ENCODE measurements around the gene CDCA8.

CDCA8 gene

DNA sequence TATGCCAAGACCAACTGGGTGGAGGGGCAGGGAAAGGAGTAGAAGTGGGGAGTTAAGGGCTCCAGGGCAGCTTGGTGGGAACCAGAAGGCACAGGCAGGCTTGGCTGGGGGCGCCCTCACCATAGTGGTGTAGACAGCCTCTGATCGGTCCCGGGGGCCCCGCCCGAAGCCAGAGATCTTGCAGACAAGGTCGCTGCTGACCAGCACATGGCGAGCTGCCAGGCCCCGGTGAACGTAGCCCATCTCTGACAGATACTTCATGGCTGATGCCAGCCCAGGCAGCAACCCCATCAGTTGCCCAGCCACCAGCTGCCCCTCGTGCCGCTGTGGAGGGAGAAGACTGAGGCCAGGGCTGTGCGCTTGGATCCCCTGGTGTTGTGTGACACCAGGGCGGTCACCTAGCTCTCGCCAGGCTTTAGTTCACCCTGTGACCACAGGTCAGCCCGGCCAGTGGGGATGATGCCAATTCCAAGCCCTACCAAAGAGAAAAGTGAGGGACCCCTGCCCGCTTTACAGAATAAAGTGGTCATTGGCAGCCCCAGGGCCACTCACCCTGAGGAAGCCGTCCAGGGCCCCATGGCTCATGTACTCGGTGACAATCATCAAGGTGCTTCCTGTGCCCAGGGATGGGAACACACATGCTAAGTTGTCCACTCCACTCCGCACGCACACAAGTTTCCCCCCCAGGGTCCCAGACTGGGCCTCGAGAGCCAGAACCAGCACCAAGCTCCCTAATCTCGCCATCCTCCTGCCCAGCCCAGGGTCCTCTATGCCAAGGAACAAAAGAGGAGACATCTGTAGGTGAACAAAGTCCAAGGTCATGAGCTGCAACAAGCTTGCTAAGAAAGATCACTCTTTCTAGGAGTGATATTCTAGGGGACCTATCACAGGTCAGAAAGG, 28.2 kb downstream of the CDCA8 start:
- no peak overlapping the region for H3K9ac ChIP-seq (ENCODE audit: low read depth in 1 of 2, low read length in 2 of 2)
- no peaks in the 10 kb centered on the region for H3K9me3 ChIP-seq (ENCODE audit: control insufficient read depth in 1 of 2, low read length in 2 of 2)
- no peaks in the 10 kb centered on the region for H3K27me3 ChIP-seq (ENCODE audit: control insufficient read depth in 1 of 2, insufficient read depth in 2 of 2, low read length in 2 of 2)
- H3K4me3 ChIP-seq (ENCODE audit: low read depth in 1 of 2, low read length in 2 of 2), result no peak overlapping the region
- H3K27ac ChIP-seq (ENCODE audit: low read depth, low read length), result no peak overlapping the region
- peaks cover 0 to 3% of the 10 kb centered on the region in 2 donors for H3K4me1 ChIP-seq (ENCODE audit: control insufficient read depth in 1 of 2, insufficient read depth in 2 of 2, low read length in 2 of 2)
- H3K36me3 ChIP-seq (ENCODE audit: control insufficient read depth in 1 of 2, insufficient read depth in 2 of 2, low read length in 2 of 2), result no peaks in the 10 kb centered on the region

- Histone ChIP-seq H3K9me3 (ENCODE audit: control insufficient read depth in 1 of 2, low read length in 2 of 2) (no peaks in the 10 kb centered on the region), H3K4me1 (ENCODE audit: control insufficient read depth in 1 of 2, insufficient read depth in 2 of 2, low read length in 2 of 2) (peaks cover 0 to 3% of the 10 kb centered on the region in 2 donors), H3K27me3 (ENCODE audit: control insufficient read depth in 1 of 2, insufficient read depth in 2 of 2, low read length in 2 of 2) (no peaks in the 10 kb centered on the region), H3K36me3 (ENCODE audit: control insufficient read depth in 1 of 2, insufficient read depth in 2 of 2, low read length in 2 of 2) (no peaks in the 10 kb centered on the region), H3K9ac (ENCODE audit: low read depth in 1 of 2, low read length in 2 of 2) (no peak overlapping the region), H3K4me3 (ENCODE audit: low read depth in 1 of 2, low read length in 2 of 2) (no peak overlapping the region), H3K27ac (ENCODE audit: low read depth, low read length) (no peak overlapping the region)
Observed at GRCh38 chr1:37721565-37721964, 29.2 kb downstream of the CDCA8 start.

DNA sequence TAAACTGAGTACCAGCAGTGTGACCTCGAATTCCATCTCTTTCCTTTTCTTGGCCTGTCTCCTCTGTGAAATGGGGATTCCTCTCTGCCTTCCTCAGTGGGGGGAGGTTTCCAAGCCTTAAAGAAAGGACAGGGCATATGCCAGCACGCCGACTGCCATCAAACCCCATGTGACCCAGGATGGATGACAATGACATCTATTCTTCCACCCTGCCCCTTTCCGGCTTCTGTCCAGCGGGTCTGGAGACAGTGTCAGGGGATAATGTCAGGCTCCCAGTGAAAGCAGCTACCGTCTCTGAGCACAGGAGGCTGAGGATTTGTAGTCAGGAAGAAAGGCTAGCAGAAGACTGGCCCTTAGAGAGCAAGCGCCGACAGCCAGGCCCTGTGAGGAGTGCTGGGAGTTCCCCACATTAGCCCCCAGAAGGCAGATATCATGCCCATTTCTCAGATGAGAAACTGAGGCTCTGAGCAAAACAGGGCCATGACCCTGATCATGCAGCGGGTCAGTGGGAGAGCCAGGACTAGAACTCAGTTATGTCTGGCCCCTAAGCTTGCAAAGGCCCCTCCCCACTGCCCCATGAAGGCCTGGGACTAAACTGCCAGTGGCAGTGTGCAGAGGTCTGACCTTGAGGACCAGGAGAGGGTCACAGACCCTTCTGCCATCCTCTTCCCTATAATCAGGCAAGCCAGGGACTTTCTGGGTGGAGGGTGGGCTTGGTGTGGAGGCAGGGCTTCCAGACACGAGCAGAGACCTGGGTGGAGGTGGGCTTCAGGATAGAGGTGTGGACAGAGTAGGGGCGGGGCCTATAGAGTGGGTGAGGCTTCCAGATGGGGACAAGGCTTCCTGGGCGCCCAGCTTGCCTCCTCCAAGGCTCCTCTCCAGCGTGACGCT, 30.1 kb downstream of the CDCA8 start:
- no peaks in the 10 kb centered on the region for H3K9me3 ChIP-seq (ENCODE audit: control insufficient read depth in 1 of 2, low read length in 2 of 2)
- H3K9ac ChIP-seq (ENCODE audit: low read depth in 1 of 2, low read length in 2 of 2), result no peak overlapping the region
- no peaks in the 10 kb centered on the region for H3K27me3 ChIP-seq (ENCODE audit: control insufficient read depth in 1 of 2, insufficient read depth in 2 of 2, low read length in 2 of 2)
- H3K36me3 ChIP-seq (ENCODE audit: control insufficient read depth in 1 of 2, insufficient read depth in 2 of 2, low read length in 2 of 2), result no peaks in the 10 kb centered on the region
- no peak overlapping the region for H3K27ac ChIP-seq (ENCODE audit: low read depth, low read length)
- peaks cover 0 to 3% of the 10 kb centered on the region in 2 donors for H3K4me1 ChIP-seq (ENCODE audit: control insufficient read depth in 1 of 2, insufficient read depth in 2 of 2, low read length in 2 of 2)
- no peak overlapping the region for H3K4me3 ChIP-seq (ENCODE audit: low read depth in 1 of 2, low read length in 2 of 2)

DNA sequence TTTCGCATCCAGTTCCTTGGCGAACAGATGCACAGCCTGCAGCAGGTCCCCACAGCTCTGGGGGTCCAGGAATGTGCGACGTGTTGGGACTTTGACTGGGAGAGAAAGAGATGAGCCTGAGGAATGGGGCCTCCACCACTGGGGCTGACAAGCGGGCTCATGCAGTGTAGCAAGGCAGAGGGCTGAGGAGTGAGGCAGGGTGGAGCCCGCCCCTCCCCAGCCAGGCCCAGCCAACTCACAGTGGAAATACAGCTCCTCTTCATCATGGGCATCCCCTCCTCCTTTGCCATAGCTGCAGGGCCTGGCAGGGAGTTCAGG, 30.7 kb downstream of the CDCA8 start:
- no peaks in the 10 kb centered on the region for H3K9me3 ChIP-seq (ENCODE audit: control insufficient read depth in 1 of 2, low read length in 2 of 2)
- peaks cover 0 to 3% of the 10 kb centered on the region in 2 donors for H3K4me1 ChIP-seq (ENCODE audit: control insufficient read depth in 1 of 2, insufficient read depth in 2 of 2, low read length in 2 of 2)
- no peaks in the 10 kb centered on the region for H3K36me3 ChIP-seq (ENCODE audit: control insufficient read depth in 1 of 2, insufficient read depth in 2 of 2, low read length in 2 of 2)
- no peaks in the 10 kb centered on the region for H3K27me3 ChIP-seq (ENCODE audit: control insufficient read depth in 1 of 2, insufficient read depth in 2 of 2, low read length in 2 of 2)
- no peak overlapping the region for H3K4me3 ChIP-seq (ENCODE audit: low read depth in 1 of 2, low read length in 2 of 2)
- no peak overlapping the region for H3K27ac ChIP-seq (ENCODE audit: low read depth, low read length)
- no peak overlapping the region for H3K9ac ChIP-seq (ENCODE audit: low read depth in 1 of 2, low read length in 2 of 2)

DNA sequence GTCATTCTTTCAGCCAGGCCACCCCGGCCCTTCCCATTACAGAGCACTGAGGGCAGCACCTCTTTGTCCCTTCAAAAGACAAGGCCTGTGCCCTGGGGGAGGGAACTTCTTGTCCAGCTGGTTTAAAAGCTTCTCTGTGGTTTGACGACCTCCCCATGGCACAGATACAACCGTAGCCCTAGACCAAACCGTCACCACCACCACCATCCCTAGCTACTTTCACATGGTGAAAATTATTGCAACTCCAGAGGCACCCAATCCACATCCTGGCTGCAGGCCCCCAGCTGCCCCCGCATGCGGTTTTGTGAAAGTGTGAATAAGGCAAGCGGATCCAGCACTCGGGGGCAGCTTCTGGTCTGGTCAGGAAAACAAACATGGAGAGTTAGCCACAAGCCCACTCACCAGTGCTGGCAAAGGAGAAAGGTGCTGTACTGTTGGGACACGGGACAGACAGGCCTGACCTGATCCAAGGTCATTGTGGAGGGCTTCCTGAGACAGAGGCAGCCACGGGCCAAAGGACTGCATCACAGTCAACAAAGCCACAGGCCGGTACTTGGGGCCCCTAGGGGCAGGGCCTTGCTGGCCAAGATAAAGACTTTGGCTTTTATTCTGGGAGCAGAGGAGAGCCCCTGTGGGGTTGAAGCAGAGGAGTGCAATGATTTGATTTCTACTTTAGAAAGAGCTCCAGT, 31.2 kb downstream of the CDCA8 start:
- Histone ChIP-seq H3K36me3 (ENCODE audit: control insufficient read depth in 1 of 2, insufficient read depth in 2 of 2, low read length in 2 of 2) (no peaks in the 10 kb centered on the region), H3K9ac (ENCODE audit: low read depth in 1 of 2, low read length in 2 of 2) (no peak overlapping the region), H3K4me3 (ENCODE audit: low read depth in 1 of 2, low read length in 2 of 2) (no peak overlapping the region), H3K27ac (ENCODE audit: low read depth, low read length) (no peak overlapping the region), H3K27me3 (ENCODE audit: control insufficient read depth in 1 of 2, insufficient read depth in 2 of 2, low read length in 2 of 2) (no peaks in the 10 kb centered on the region), H3K9me3 (ENCODE audit: control insufficient read depth in 1 of 2, low read length in 2 of 2) (no peaks in the 10 kb centered on the region), H3K4me1 (ENCODE audit: control insufficient read depth in 1 of 2, insufficient read depth in 2 of 2, low read length in 2 of 2) (peaks cover 0 to 3% of the 10 kb centered on the region in 2 donors)

DNA sequence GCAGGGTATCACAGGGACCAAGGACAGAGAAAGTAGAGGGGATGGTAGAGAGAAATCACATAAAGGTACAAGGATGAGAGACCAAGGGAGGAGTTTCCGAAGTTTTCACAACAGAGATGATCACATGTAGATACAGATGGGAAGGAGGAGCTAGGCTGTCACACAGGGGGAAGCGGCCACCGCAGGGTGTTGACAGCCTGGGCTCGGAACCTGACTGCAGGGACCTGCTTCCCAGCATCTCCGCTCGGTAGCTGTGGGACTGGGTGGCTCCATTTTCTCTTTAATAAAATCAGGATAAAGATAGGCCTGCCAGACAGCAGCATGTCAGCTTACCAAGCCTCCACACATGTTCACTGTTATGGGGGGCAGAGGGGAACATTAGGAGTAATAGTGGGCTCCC, 32.3 kb downstream of the CDCA8 start:
- Histone ChIP-seq H3K4me1 (ENCODE audit: control insufficient read depth in 1 of 2, insufficient read depth in 2 of 2, low read length in 2 of 2) (no peaks in the 10 kb centered on the region), H3K4me3 (ENCODE audit: low read depth in 1 of 2, low read length in 2 of 2) (no peak overlapping the region), H3K36me3 (ENCODE audit: control insufficient read depth in 1 of 2, insufficient read depth in 2 of 2, low read length in 2 of 2) (no peaks in the 10 kb centered on the region), H3K27me3 (ENCODE audit: control insufficient read depth in 1 of 2, insufficient read depth in 2 of 2, low read length in 2 of 2) (no peaks in the 10 kb centered on the region), H3K27ac (ENCODE audit: low read depth, low read length) (no peak overlapping the region), H3K9ac (ENCODE audit: low read depth in 1 of 2, low read length in 2 of 2) (no peak overlapping the region), H3K9me3 (ENCODE audit: control insufficient read depth in 1 of 2, low read length in 2 of 2) (no peaks in the 10 kb centered on the region)

DNA sequence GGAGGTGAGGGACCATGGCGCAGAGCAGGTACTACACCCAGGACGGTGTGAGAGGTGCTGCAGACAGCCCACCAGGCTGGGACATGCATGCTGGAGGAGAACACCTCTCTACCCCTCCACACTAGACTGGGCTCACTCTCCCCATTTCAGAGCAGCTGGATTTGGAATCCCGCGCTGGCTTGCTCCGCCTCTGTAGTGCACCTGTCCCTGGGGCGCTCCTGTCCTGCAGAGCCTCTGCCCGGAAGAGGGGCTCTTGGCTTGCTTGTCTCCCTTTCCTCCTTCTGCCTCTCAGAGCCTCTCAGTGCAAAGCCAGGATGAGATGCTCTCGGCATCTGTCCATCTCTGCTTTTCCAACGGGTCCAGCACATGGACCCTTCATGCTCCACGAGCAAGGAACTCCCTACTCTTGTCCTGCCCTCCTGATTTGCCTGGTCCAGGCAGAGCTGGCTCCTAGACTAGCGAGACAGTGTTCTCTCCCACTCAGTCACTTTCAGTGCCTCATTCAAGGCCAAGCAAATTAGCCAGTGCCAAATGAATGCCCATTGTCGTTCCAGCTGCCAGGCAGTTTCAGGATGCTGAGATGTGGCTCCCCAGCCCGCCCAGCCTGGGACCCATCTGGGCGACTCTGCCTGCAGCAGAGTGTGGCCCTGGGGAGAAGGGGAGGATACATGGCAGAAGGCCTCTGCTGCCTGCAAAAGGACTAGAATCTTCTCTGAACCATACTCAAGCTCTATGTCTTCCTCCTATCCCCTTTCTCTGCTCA, 33.7 kb downstream of the CDCA8 start:
- Histone ChIP-seq H3K9ac (ENCODE audit: low read depth in 1 of 2, low read length in 2 of 2) (no peak overlapping the region), H3K27ac (ENCODE audit: low read depth, low read length) (no peak overlapping the region), H3K27me3 (ENCODE audit: control insufficient read depth in 1 of 2, insufficient read depth in 2 of 2, low read length in 2 of 2) (no peaks in the 10 kb centered on the region)

GRCh38 chr1:37726751-37727585, 34.7 kb downstream of the CDCA8 start:
- Histone ChIP-seq H3K27me3 (ENCODE audit: control insufficient read depth in 1 of 2, insufficient read depth in 2 of 2, low read length in 2 of 2) (no peaks in the 10 kb centered on the region), H3K9ac (ENCODE audit: low read depth in 1 of 2, low read length in 2 of 2) (no peak overlapping the region), H3K36me3 (ENCODE audit: control insufficient read depth in 1 of 2, insufficient read depth in 2 of 2, low read length in 2 of 2) (no peaks in the 10 kb centered on the region), H3K9me3 (ENCODE audit: control insufficient read depth in 1 of 2, low read length in 2 of 2) (no peaks in the 10 kb centered on the region), H3K27ac (ENCODE audit: low read depth, low read length) (no peak overlapping the region), H3K4me1 (ENCODE audit: control insufficient read depth in 1 of 2, insufficient read depth in 2 of 2, low read length in 2 of 2) (peaks cover 3% of the 10 kb centered on the region in 2 donors), H3K4me3 (ENCODE audit: low read depth in 1 of 2, low read length in 2 of 2) (no peak overlapping the region)

More for the DNA sequence above, 33.7 kb downstream of the CDCA8 start:
- Histone ChIP-seq H3K4me1 (ENCODE audit: control insufficient read depth in 1 of 2, insufficient read depth in 2 of 2, low read length in 2 of 2) (no peaks in the 10 kb centered on the region), H3K9me3 (ENCODE audit: control insufficient read depth in 1 of 2, low read length in 2 of 2) (no peaks in the 10 kb centered on the region), H3K36me3 (ENCODE audit: control insufficient read depth in 1 of 2, insufficient read depth in 2 of 2, low read length in 2 of 2) (no peaks in the 10 kb centered on the region), H3K4me3 (ENCODE audit: low read depth in 1 of 2, low read length in 2 of 2) (no peak overlapping the region)

GRCh38 chr1:37728416-37728815, 36.1 kb downstream of the CDCA8 start:
- Histone ChIP-seq H3K27ac (ENCODE audit: low read depth, low read length) (no peak overlapping the region), H3K9me3 (ENCODE audit: control insufficient read depth in 1 of 2, low read length in 2 of 2) (no peaks in the 10 kb centered on the region), H3K4me3 (ENCODE audit: low read depth in 1 of 2, low read length in 2 of 2) (no peak overlapping the region), H3K9ac (ENCODE audit: low read depth in 1 of 2, low read length in 2 of 2) (no peak overlapping the region), H3K36me3 (ENCODE audit: control insufficient read depth in 1 of 2, insufficient read depth in 2 of 2, low read length in 2 of 2) (no peaks in the 10 kb centered on the region), H3K27me3 (ENCODE audit: control insufficient read depth in 1 of 2, insufficient read depth in 2 of 2, low read length in 2 of 2) (peaks cover 0 to 1% of the 10 kb centered on the region in 2 donors), H3K4me1 (ENCODE audit: control insufficient read depth in 1 of 2, insufficient read depth in 2 of 2, low read length in 2 of 2) (peaks cover 8 to 11% of the 10 kb centered on the region in 2 donors)
